GM23338 (cell line): ENCODE results near the gene RARG. TPM values are rescaled to one million over a fixed set of nuclear protein-coding genes. Genes with fewer than 3 reads are reported as not detected.

Source experiments
- ATAC-seq: fragments of 200-7000 bp; cut with Tn5 transposase; 3 replicates; pipeline ENCODE4 v1.9.1; 2020
- DNase-seq: peaks from one replicate; pipeline ENCODE4 v3.0.0-alpha.2; 2015; ENCODE audit warnings: low spot score
- H2AFZ ChIP-seq: fragments of 200-600 bp; sonication (generic); 2 replicates; pipeline ENCODE4 v1.8.0; 2016; ENCODE audit warnings: antibody characterized with exemption, mild to moderate bottlenecking, moderate library complexity
- H3F3A ChIP-seq: fragments of 200-600 bp; sonication (generic); replicated peaks from 2 replicates; pipeline ENCODE4 v1.8.0; 2017; ENCODE audit warnings: antibody characterized with exemption, mixed run types, low read depth
- H3K27ac ChIP-seq: fragments of 200-600 bp; sonication (generic); 2 replicates; pipeline ENCODE4 v1.6.1; 2016; ENCODE audit warnings: low read depth
- H3K27me3 ChIP-seq: fragments of 200-600 bp; sonication (generic); 2 replicates; pipeline ENCODE4 v1.8.0; 2016; ENCODE audit warnings: mild to moderate bottlenecking, mixed run types, moderate library complexity; ENCODE audit not compliant: insufficient read depth
- H3K36me3 ChIP-seq: fragments of 200-600 bp; sonication (generic); 2 replicates; pipeline ENCODE4 v1.8.0; 2016; ENCODE audit warnings: mild to moderate bottlenecking; ENCODE audit not compliant: insufficient read depth
- H3K4me1 ChIP-seq: fragments of 200-600 bp; sonication (generic); 2 replicates; pipeline ENCODE4 v1.8.0; 2016; ENCODE audit warnings: mild to moderate bottlenecking, moderate library complexity; ENCODE audit not compliant: insufficient read depth
- H3K4me2 ChIP-seq: fragments of 200-600 bp; sonication (generic); 2 replicates; pipeline ENCODE4 v1.7.1; 2017; ENCODE audit warnings: mixed run types
- H3K4me3 ChIP-seq: fragments of 200-600 bp; sonication (generic); 2 replicates; pipeline ENCODE4 v1.6.1; 2016; ENCODE audit warnings: mixed run types
- H3K79me2 ChIP-seq: fragments of 200-600 bp; sonication (generic); replicated peaks from 2 replicates; pipeline ENCODE4 v1.8.0; 2017; ENCODE audit warnings: mild to moderate bottlenecking; ENCODE audit not compliant: insufficient read depth
- H3K9me2 ChIP-seq: fragments of 200-600 bp; sonication (generic); 2 replicates; pipeline ENCODE4 v1.8.0; 2017; ENCODE audit not compliant: insufficient read depth
- H4K20me1 ChIP-seq: fragments of 200-600 bp; sonication (generic); replicated peaks from 2 replicates; pipeline ENCODE4 v1.8.0; 2017; ENCODE audit warnings: mild to moderate bottlenecking; ENCODE audit not compliant: insufficient read depth
- H3K27ac Mint-ChIP-seq: 2 replicates; pipeline ENCODE4 v1.8.0; 2020; ENCODE audit warnings: inconsistent platforms, mild to moderate bottlenecking, moderate library complexity, mixed read lengths
- H3K27me3 Mint-ChIP-seq: 3 replicates; pipeline ENCODE4 v1.8.0; 2022; ENCODE audit warnings: low read depth, mild to moderate bottlenecking, moderate library complexity, mixed read lengths, inconsistent platforms; ENCODE audit not compliant: insufficient read depth, poor library complexity
- H3K36me3 Mint-ChIP-seq: 3 replicates; pipeline ENCODE4 v1.8.0; 2021; ENCODE audit warnings: low read depth, mild to moderate bottlenecking, inconsistent platforms, moderate library complexity, mixed read lengths
- H3K4me1 Mint-ChIP-seq: 3 replicates; pipeline ENCODE4 v1.8.0; 2020; ENCODE audit warnings: mild to moderate bottlenecking, inconsistent platforms, mixed read lengths
- H3K4me3 Mint-ChIP-seq: 3 replicates; pipeline ENCODE4 v1.8.0; 2021; ENCODE audit warnings: moderate library complexity, mild to moderate bottlenecking, inconsistent platforms, mixed read lengths
- H3K9me3 Mint-ChIP-seq: 3 replicates; pipeline ENCODE4 v1.8.0; 2020; ENCODE audit warnings: moderate library complexity, mild to moderate bottlenecking, inconsistent platforms, mixed read lengths
- EZH2phosphoT487 ChIP-seq: fragments of 200-600 bp; sonication (generic); IDR thresholded peaks from one replicate; pipeline ENCODE4 v1.8.1; 2018; ENCODE audit warnings: antibody characterized with exemption; ENCODE audit not compliant: unreplicated experiment
- NANOG ChIP-seq: IDR thresholded peaks from 2 replicates; pipeline ENCODE4 v1.6.1; 2016; ENCODE audit warnings: antibody characterized with exemption, borderline replicate concordance
- POLR2AphosphoS5 ChIP-seq: IDR thresholded peaks from 2 replicates; pipeline ENCODE4 v1.6.1; 2016; ENCODE audit warnings: antibody characterized with exemption, low read depth
- STAT1 ChIP-seq: IDR thresholded peaks from one replicate; pipeline ENCODE4 v1.6.1; 2016; ENCODE audit warnings: antibody characterized with exemption; ENCODE audit not compliant: unreplicated experiment
- ZNF114 ChIP-seq: fragments of 250-450 bp; sonication (Bioruptor Pico); IDR thresholded peaks from 2 replicates; pipeline ENCODE4 v1.5.0; 2020; ENCODE audit warnings: mild to moderate bottlenecking, moderate library complexity
- ZNF331 ChIP-seq: fragments of 250-450 bp; sonication (Bioruptor Pico); IDR thresholded peaks from 2 replicates; pipeline ENCODE4 v1.5.0; 2020; ENCODE audit warnings: low read depth, mild to moderate bottlenecking, moderate library complexity
- ZNF462 ChIP-seq: fragments of 250-450 bp; sonication (Bioruptor Pico); IDR thresholded peaks from 2 replicates; pipeline ENCODE4 v1.5.0; 2020; ENCODE audit warnings: mild to moderate bottlenecking, moderate library complexity
- polyA plus RNA-seq: library from polyadenylated mRNA; unstranded; fragments of >200 nt; fragmentation: Nextera tagmentation; extraction: Ambion mirVana; gene quantifications from 2 replicates; pipeline ENCODE4 v1.2.1, GENCODE V29; 2016
- total RNA-seq: library from RNA; depleted of rRNA; stranded (reverse); fragments of >200 nt; shearing (Covaris generic); gene quantifications from 2 replicates; pipeline ENCODE4 v1.2.3, GENCODE V29; 2014
- TF ChIP-seq, protein P1 (sequence below), 2 experiments: fragments of 200-600 bp in 1 of 2; sonication (generic) in 1 of 2; conservative IDR thresholded peaks; 2 replicates each; pipeline versions ENCODE4 v1.5.1 to v1.6.1; 2016 to 2017; ENCODE audit warnings: antibody characterized with exemption in 2 of 2, low read depth in 2 of 2, mild to moderate bottlenecking in 2 of 2, moderate library complexity in 1 of 2
- TF ChIP-seq, protein P2 (sequence below): IDR thresholded peaks from 2 replicates; pipeline ENCODE4 v1.6.1; 2016; ENCODE audit warnings: antibody characterized with exemption

RARG gene
- total and polyA plus RNA-seq, 2 experiments from 2014 or later: 18.5 to 50.2 TPM

GRCh38 chr12:53201639-53202038 lies 30.4 kb downstream of the RARG start (continued):
- no peak for TF ChIP-seq ZNF331 (CRISPR knock-in tag)

- ATAC-seq: no peak
- peaks cover 27% of the 10 kb centered on the region for H3K27me3 Mint-ChIP-seq
- no peak overlapping the region for H3K27ac ChIP-seq
Observed at GRCh38 chr12:53201177-53201541, 30.9 kb downstream of the RARG start.

GRCh38 chr12:53200458-53201176 lies 31.4 kb downstream of the RARG start:
- H3K4me2 ChIP-seq: no peak overlapping the region
- H3K27ac Mint-ChIP-seq: no peak overlapping the region
- H3F3A ChIP-seq: no peaks in the 10 kb centered on the region
- ATAC-seq (no peak), DNase-seq (no peak)
- H3K4me3 Mint-ChIP-seq: no peak overlapping the region
- no peaks in the 10 kb centered on the region; the same call in 1 of the 2 replicates for H3K4me1 ChIP-seq
- peaks cover 2% of the 10 kb centered on the region; the same call in 1 of the 3 replicates for H3K4me1 Mint-ChIP-seq
- H2AFZ ChIP-seq: 0 out of 2 replicates have a peak overlapping the region, but pooled peaks have one; percentile 18
- no peaks in the 10 kb centered on the region; the same call in 1 of the 3 replicates for H3K9me3 Mint-ChIP-seq
- H3K27ac ChIP-seq: no peak overlapping the region
- H4K20me1 ChIP-seq: no peaks in the 10 kb centered on the region; the same call in 1 of the 2 replicates
- no peaks in the 10 kb centered on the region for H3K36me3 ChIP-seq
- H3K4me3 ChIP-seq: no peak overlapping the region
- peaks cover 58% of the 10 kb centered on the region for H3K27me3 ChIP-seq
- H3K36me3 Mint-ChIP-seq: no peaks in the 10 kb centered on the region
- no peaks in the 10 kb centered on the region for H3K79me2 ChIP-seq
- peaks cover 31% of the 10 kb centered on the region for H3K27me3 Mint-ChIP-seq
- no peaks in the 10 kb centered on the region for H3K9me2 ChIP-seq
- TF ChIP-seq ZNF114 (CRISPR knock-in tag): no peak
- TF ChIP-seq, protein P1, sequence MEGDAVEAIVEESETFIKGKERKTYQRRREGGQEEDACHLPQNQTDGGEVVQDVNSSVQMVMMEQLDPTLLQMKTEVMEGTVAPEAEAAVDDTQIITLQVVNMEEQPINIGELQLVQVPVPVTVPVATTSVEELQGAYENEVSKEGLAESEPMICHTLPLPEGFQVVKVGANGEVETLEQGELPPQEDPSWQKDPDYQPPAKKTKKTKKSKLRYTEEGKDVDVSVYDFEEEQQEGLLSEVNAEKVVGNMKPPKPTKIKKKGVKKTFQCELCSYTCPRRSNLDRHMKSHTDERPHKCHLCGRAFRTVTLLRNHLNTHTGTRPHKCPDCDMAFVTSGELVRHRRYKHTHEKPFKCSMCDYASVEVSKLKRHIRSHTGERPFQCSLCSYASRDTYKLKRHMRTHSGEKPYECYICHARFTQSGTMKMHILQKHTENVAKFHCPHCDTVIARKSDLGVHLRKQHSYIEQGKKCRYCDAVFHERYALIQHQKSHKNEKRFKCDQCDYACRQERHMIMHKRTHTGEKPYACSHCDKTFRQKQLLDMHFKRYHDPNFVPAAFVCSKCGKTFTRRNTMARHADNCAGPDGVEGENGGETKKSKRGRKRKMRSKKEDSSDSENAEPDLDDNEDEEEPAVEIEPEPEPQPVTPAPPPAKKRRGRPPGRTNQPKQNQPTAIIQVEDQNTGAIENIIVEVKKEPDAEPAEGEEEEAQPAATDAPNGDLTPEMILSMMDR (conservative IDR thresholded peaks at IDR 0.05; ENCODE audit: low read depth in 2 of 2): no peak
- TF ChIP-seq STAT1: no peak
- TF ChIP-seq POLR2AphosphoS5: no peak
- no peak for TF ChIP-seq ZNF462 (CRISPR knock-in tag)
- no peak for TF ChIP-seq EZH2phosphoT487
- TF ChIP-seq ZNF331 (CRISPR knock-in tag): no peak

More at GRCh38 chr12:53201177-53201541, 30.9 kb downstream of the RARG start:
- TF ChIP-seq, protein P2, sequence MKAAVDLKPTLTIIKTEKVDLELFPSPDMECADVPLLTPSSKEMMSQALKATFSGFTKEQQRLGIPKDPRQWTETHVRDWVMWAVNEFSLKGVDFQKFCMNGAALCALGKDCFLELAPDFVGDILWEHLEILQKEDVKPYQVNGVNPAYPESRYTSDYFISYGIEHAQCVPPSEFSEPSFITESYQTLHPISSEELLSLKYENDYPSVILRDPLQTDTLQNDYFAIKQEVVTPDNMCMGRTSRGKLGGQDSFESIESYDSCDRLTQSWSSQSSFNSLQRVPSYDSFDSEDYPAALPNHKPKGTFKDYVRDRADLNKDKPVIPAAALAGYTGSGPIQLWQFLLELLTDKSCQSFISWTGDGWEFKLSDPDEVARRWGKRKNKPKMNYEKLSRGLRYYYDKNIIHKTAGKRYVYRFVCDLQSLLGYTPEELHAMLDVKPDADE: no peak
- TF ChIP-seq ZNF114 (CRISPR knock-in tag) (no peak), NANOG (no peak)
- H4K20me1 ChIP-seq: no peaks in the 10 kb centered on the region; the same call in 1 of the 2 replicates
- H3K4me3 Mint-ChIP-seq: no peak overlapping the region
- H3K36me3 ChIP-seq: no peaks in the 10 kb centered on the region
- H3K9me3 Mint-ChIP-seq: no peaks in the 10 kb centered on the region; the same call in 2 of the 3 replicates
- H3K79me2 ChIP-seq: no peaks in the 10 kb centered on the region
- H3K9me2 ChIP-seq: no peaks in the 10 kb centered on the region
- peaks cover 2% of the 10 kb centered on the region; the same call in 1 of the 3 replicates for H3K4me1 Mint-ChIP-seq
- no peaks in the 10 kb centered on the region for H3K36me3 Mint-ChIP-seq
- no peak for DNase-seq
- no peak overlapping the region for H3K4me2 ChIP-seq
- H3K27me3 ChIP-seq: peaks cover 55% of the 10 kb centered on the region
- no peak overlapping the region for H3K4me3 ChIP-seq
- H2AFZ ChIP-seq: 0 out of 2 replicates have a peak overlapping the region, but pooled peaks have one; percentile 18
- H3F3A ChIP-seq: 0 out of 2 replicates have a peak, but pooled peaks cover 1% of the 10 kb centered on the region
- no peak overlapping the region for H3K27ac Mint-ChIP-seq
- H3K4me1 ChIP-seq: no peaks in the 10 kb centered on the region; the same call in 1 of the 2 replicates
